Natural killer cell treated with Interleukin-12 subunit alpha and Interleukin-12 subunit beta and Interleukin-15 and Interleukin-18, amount 100 ng/mL, for 72 hours (primary cell): ENCODE results near the gene NRCAM. TPM values are rescaled to one million over a fixed set of nuclear protein-coding genes. Genes with fewer than 3 reads are reported as not detected.

Experiments used
- total RNA-seq, 2 donors: library from RNA; stranded (reverse); gene quantifications; one replicate each; pipeline ENCODE4 v1.2.3, GENCODE V29; 2022

NRCAM gene
- total RNA-seq, 2 donors from 2014 or later, result not detected

Other genes starting within 250 kb of the NRCAM start
- 10 to 100 TPM; 16.3 to 23.6 TPM for gene PNPLA8, start 69.7 kb upstream of the NRCAM start, total RNA-seq
- gene THAP5, start 113.3 kb upstream of the NRCAM start, total RNA-seq, result 10 to 100 TPM; 22.8 to 23.5 TPM
- gene DNAJB9, start 113.4 kb upstream of the NRCAM start, total RNA-seq, result 10 to 100 TPM; 13.9 to 41.2 TPM